Mucosa of descending colon (tissue), 3 donors: ENCODE measurements around the gene ARHGEF28. TPM values are rescaled to one million over a fixed set of nuclear protein-coding genes. Genes with fewer than 3 reads are reported as not detected.

Experiments
- ATAC-seq: fragments of 200-7000 bp; cut with Tn5 transposase; one replicate; pipeline ENCODE4 v1.9.1; 2020; ENCODE audit warnings: mild to moderate bottlenecking, moderate library complexity
- DNase-seq, 3 donors: peaks; one replicate each; pipeline ENCODE4 v3.0.0-alpha.2; 2020
- H3K36me3 ChIP-seq: fragments of 200-600 bp; one replicate; pipeline ENCODE4 v1.8.0; 2021; ENCODE audit warnings: low read depth, mild to moderate bottlenecking
- H3K4me1 ChIP-seq: fragments of 200-600 bp; one replicate; pipeline ENCODE4 v1.8.0; 2021; ENCODE audit warnings: low read depth, mild to moderate bottlenecking
- H3K4me3 ChIP-seq: fragments of 200-600 bp; one replicate; pipeline ENCODE4 v1.8.0; 2021; ENCODE audit warnings: mild to moderate bottlenecking
- H3K9me3 ChIP-seq: fragments of 200-600 bp; one replicate; pipeline ENCODE4 v1.8.0; 2021; ENCODE audit warnings: mild to moderate bottlenecking
- intact Hi-C, 2 donors: fragments of 100-400 bp; cut with DNase I in 1 of 2; cut with micrococcal nuclease in 1 of 2; formaldehyde crosslinking; loops; one replicate each; pipeline versions ENCODE4 v1.11.0 to v1.11.1; 2022; cut with DNase I, micrococcal nuclease
- total RNA-seq, 3 donors: library from RNA; stranded (reverse); fragmentation: NEBNext Ultra II Directional in 2 of 3; extraction: Animal tissue kit (Norgen Biotek cat#: 25700) in 2 of 3; gene quantifications; one replicate each; pipeline versions ENCODE4 v1.2.1 to v1.2.4, GENCODE V29; 2021 to 2023
- TF ChIP-seq, protein P1 (sequence below): fragments of 200-600 bp; IDR thresholded peaks from one replicate; pipeline ENCODE4 v1.8.0; 2022; ENCODE audit warnings: antibody characterized with exemption, mild to moderate bottlenecking
- donor health status: DM: no; HTN: no; CAD: no; lungs with moderate emphysema.
- donor health status: DM: no; HTN: no; CAD: no.
- donor health status: DM: no; HTN: yes; CAD: no.

The ARHGEF28 gene
- total RNA-seq, 3 donors from 2014 or later, result 5.4 to 21.7 (median 11.6) TPM

DNA sequence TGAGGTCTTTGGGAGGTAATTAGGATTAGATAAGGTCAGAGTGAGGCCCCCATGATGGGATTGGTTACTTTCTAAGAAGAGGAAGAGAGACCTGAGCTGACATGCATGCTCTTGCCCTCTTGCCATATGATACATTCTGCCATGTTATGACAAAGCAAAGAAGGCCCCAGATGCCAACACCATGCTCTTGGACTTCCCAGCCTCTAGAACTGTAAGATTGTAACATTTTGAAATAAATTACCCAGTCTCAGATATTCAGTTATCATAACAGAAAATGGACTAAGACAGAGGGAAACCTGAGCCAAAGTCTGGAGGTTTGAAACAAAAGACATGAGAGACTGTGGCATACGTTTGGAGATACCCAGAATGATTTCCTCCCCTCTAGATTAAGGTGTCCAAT, 318.6 kb downstream of the ARHGEF28 start:
- TF ChIP-seq, protein P1, sequence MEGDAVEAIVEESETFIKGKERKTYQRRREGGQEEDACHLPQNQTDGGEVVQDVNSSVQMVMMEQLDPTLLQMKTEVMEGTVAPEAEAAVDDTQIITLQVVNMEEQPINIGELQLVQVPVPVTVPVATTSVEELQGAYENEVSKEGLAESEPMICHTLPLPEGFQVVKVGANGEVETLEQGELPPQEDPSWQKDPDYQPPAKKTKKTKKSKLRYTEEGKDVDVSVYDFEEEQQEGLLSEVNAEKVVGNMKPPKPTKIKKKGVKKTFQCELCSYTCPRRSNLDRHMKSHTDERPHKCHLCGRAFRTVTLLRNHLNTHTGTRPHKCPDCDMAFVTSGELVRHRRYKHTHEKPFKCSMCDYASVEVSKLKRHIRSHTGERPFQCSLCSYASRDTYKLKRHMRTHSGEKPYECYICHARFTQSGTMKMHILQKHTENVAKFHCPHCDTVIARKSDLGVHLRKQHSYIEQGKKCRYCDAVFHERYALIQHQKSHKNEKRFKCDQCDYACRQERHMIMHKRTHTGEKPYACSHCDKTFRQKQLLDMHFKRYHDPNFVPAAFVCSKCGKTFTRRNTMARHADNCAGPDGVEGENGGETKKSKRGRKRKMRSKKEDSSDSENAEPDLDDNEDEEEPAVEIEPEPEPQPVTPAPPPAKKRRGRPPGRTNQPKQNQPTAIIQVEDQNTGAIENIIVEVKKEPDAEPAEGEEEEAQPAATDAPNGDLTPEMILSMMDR, result no peak
- ATAC-seq, result no peak

DNA sequence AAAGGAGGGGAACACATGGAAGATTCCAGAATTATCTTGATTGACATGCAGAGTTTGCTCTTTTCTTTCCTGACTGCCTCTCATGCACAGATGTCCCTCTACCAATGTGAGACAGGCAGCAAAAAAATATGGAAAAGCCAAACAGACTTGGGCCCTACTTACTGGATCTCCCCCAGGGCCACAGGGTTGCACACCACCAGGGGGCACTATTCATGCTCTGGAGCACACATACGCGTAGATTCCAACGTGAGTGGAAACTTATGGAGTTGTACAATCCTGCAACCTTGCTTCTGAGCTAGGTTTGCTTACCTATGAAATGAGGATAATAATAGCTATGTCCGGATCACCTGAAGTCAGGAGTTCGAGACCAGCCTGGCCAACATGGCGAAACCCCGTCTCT, 319.5 kb downstream of the ARHGEF28 start:
- intact Hi-C loops, result no loop called here
- DNase-seq (peak in 2 of 3 donors; percentile 30 to 41), ATAC-seq (no peak)
- Histone ChIP-seq H3K4me1 (no peaks in the 10 kb centered on the region), H3K9me3 (peaks cover 4% of the 10 kb centered on the region), H3K4me3 (no peak overlapping the region), H3K36me3 (no peaks in the 10 kb centered on the region)
- TF ChIP-seq, protein P1, result no peak

More for the DNA sequence above, 318.6 kb downstream of the ARHGEF28 start:
- H3K4me1 ChIP-seq, result no peaks in the 10 kb centered on the region
- DNase-seq, result no peak
- no peak overlapping the region for H3K4me3 ChIP-seq
- H3K36me3 ChIP-seq, result no peaks in the 10 kb centered on the region
- H3K9me3 ChIP-seq, result peaks cover 4% of the 10 kb centered on the region
- intact Hi-C loops, result no loop called here

DNA sequence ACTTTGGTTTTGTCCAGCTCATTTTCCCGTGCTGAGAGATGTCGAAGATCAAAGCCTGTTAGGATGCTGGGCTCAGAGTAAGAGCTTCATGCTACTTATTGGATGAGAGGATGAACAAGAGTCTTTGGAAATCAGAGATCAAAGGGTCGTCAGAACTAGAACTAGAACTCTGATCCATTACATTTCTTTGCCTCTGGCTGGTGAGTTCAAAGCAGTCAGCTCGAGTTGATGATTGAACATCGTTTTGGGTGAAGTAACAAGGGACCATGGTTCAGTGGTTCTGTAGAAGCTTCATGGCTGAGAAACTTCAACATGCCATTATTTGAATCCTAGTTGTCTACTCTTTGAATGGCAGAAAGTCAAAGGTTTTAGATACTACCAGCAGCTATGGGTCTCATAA, 320.3 kb downstream of the ARHGEF28 start:
- no peak for ATAC-seq
- Histone ChIP-seq H3K36me3 (no peaks in the 10 kb centered on the region), H3K4me1 (no peaks in the 10 kb centered on the region), H3K9me3 (peaks cover 4% of the 10 kb centered on the region), H3K4me3 (no peak overlapping the region)
- DNase-seq, result no peak
- TF ChIP-seq, protein P1, result no peak
- intact Hi-C loops, result no loop called here

DNA sequence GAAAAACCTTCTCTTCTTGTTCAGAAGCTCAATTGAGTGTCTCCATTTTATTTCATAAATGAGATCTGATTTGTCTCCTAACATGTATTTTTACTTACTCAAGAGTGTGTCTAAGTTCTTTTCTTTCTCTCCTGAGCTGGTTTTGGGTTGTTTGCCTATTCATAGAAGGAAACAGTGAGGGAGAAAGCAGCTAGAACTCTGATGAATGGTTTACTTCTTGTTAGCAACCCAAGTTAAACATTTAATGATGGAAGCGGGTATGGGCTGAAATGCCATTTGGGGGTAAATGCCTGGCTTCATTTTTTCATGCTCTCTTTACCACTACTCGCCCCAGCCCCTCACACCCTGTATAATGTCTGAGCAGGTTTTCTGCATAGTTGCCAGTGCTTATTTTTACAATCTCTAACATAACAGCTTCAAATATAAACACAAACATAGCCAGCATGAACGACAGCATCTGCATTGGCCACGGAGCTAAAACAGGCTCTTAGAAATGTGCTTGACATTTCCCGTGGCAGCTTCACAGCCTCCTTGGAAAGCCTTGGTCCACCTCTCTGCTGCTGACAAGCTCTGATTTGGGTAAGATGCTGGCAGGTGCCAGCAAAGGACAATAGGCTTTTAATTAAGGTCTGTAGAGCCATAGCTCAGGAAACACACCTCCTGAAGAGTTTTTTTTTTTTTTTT, 321.1 kb downstream of the ARHGEF28 start:
- no peak for DNase-seq
- Histone ChIP-seq H3K9me3 (peaks cover 4% of the 10 kb centered on the region), H3K4me3 (no peak overlapping the region), H3K36me3 (no peaks in the 10 kb centered on the region), H3K4me1 (no peaks in the 10 kb centered on the region)
- ATAC-seq, result no peak
- intact Hi-C loops, result no loop called here
- TF ChIP-seq, protein P1, result no peak

DNA sequence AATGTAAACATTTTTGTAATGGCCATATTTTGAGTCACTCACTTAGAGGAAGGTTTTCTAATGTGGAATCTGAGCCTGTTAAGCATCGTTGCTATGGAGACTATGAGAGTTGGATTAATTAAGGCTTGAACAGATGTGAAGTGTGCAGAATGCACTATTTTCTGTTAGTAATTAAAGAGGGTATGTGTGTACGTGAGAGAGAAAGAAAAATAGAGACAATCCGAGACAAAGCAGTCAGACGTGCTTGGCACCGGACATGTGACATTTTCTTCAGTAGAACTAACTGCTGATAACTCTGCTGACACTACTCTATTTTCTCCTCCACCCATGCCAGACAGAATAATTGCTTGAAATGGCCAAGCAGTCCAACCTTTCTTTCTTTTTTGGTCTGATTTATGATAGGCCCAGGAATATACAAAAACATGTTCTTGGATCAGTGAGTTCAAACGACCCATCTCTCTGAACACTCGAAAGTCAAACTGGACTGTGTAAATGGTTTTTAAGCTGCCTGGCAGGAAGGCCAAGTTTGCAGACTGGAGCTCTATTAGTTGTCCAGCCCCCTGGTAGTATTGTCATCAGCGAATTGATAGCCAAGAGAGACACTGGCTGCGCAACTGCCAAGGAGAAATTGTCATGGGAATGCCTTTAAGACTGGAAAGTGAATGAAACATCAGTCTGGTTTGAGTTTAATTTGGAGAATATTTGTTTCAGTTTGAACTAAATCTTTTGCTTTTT, 322.1 kb downstream of the ARHGEF28 start:
- Histone ChIP-seq H3K4me1 (no peaks in the 10 kb centered on the region), H3K9me3 (no peaks in the 10 kb centered on the region), H3K36me3 (no peaks in the 10 kb centered on the region), H3K4me3 (no peak overlapping the region)
- no peak for DNase-seq
- no peak for ATAC-seq
- intact Hi-C loops, result no loop called here
- TF ChIP-seq, protein P1, result no peak
